H7 (cell line): ENCODE measurements around the gene BBS9. TPM values are rescaled to one million over a fixed set of nuclear protein-coding genes. Genes with fewer than 3 reads are reported as not detected.

Experiments used
- DNase-seq: peaks from one replicate; pipeline ENCODE4 v3.0.0; 2012
- H3K27me3 ChIP-seq: 2 replicates; pipeline ENCODE4 v1.6.0; 2011; ENCODE audit warnings: mild to moderate bottlenecking, low read length; ENCODE audit not compliant: control insufficient read depth, insufficient read depth
- H3K36me3 ChIP-seq: replicated peaks from 2 replicates; pipeline ENCODE4 v1.5.1; 2011; ENCODE audit warnings: low read length; ENCODE audit not compliant: control insufficient read depth, insufficient read depth
- H3K4me3 ChIP-seq: 2 replicates; pipeline ENCODE4 v1.5.1; 2011; ENCODE audit warnings: low read depth, mild to moderate bottlenecking, control low read depth, low read length, moderate library complexity; ENCODE audit not compliant: insufficient read depth
- total RNA-seq: library from RNA; depleted of rRNA; stranded (reverse); fragments of >200 nt; shearing (Covaris generic); gene quantifications from 2 replicates; pipeline ENCODE4 v1.2.3, GENCODE V29; 2014

The BBS9 gene
- total RNA-seq, 1 experiment from 2014 or later: 5.3 TPM

- Histone ChIP-seq H3K27me3 (no peaks in the 10 kb centered on the region), H3K36me3 (no peaks in the 10 kb centered on the region; the same call in 1 of the 2 replicates), H3K4me3 (no peak overlapping the region)
- peak; percentile 36 for DNase-seq
These were observed 405.5 kb downstream of the BBS9 start for GRCh38 chr7:33534833-33535232.

GRCh38 chr7:33535989-33536388 lies 406.6 kb downstream of the BBS9 start:
- H3K36me3 ChIP-seq: no peaks in the 10 kb centered on the region; the same call in 1 of the 2 replicates
- no peaks in the 10 kb centered on the region for H3K27me3 ChIP-seq
- no peak for DNase-seq
- no peak overlapping the region for H3K4me3 ChIP-seq

GRCh38 chr7:33536398-33537103 lies 407.2 kb downstream of the BBS9 start:
- no peaks in the 10 kb centered on the region for H3K27me3 ChIP-seq
- no peak overlapping the region for H3K4me3 ChIP-seq
- DNase-seq: peak; percentile 12
- H3K36me3 ChIP-seq: no peaks in the 10 kb centered on the region; the same call in 1 of the 2 replicates

GRCh38 chr7:33537104-33537477 lies 407.7 kb downstream of the BBS9 start:
- H3K4me3 ChIP-seq: no peak overlapping the region
- no peaks in the 10 kb centered on the region; the same call in 1 of the 2 replicates for H3K36me3 ChIP-seq
- no peak for DNase-seq
- no peaks in the 10 kb centered on the region for H3K27me3 ChIP-seq

- no peaks in the 10 kb centered on the region for H3K36me3 ChIP-seq
- H3K27me3 ChIP-seq: no peaks in the 10 kb centered on the region
- no peak for DNase-seq
- H3K4me3 ChIP-seq: no peak overlapping the region
These were observed 409.8 kb downstream of the BBS9 start for GRCh38 chr7:33539198-33539597.

- DNase-seq: no peak
- no peaks in the 10 kb centered on the region for H3K27me3 ChIP-seq
- H3K4me3 ChIP-seq: no peak overlapping the region
- no peaks in the 10 kb centered on the region for H3K36me3 ChIP-seq
These were observed 410.5 kb downstream of the BBS9 start for GRCh38 chr7:33539659-33540400.

- H3K27me3 ChIP-seq: no peaks in the 10 kb centered on the region
- no peaks in the 10 kb centered on the region for H3K36me3 ChIP-seq
- no peak for DNase-seq
- H3K4me3 ChIP-seq: no peak overlapping the region
These were observed 418.5 kb downstream of the BBS9 start for GRCh38 chr7:33547880-33548279.

- no peak for DNase-seq
- H3K36me3 ChIP-seq: no peaks in the 10 kb centered on the region
- no peaks in the 10 kb centered on the region for H3K27me3 ChIP-seq
- no peak overlapping the region for H3K4me3 ChIP-seq
These were observed 421.0 kb downstream of the BBS9 start for GRCh38 chr7:33550363-33550762.

- no peaks in the 10 kb centered on the region for H3K27me3 ChIP-seq
- no peak overlapping the region for H3K4me3 ChIP-seq
- no peaks in the 10 kb centered on the region for H3K36me3 ChIP-seq
- no peak for DNase-seq
These were observed 421.6 kb downstream of the BBS9 start for GRCh38 chr7:33550979-33551378.

GRCh38 chr7:33554046-33554445 lies 424.7 kb downstream of the BBS9 start:
- Histone ChIP-seq H3K27me3 (no peaks in the 10 kb centered on the region), H3K36me3 (no peaks in the 10 kb centered on the region), H3K4me3 (no peak overlapping the region)
- no peak for DNase-seq

GRCh38 chr7:33554576-33554975 lies 425.2 kb downstream of the BBS9 start:
- DNase-seq: no peak
- no peaks in the 10 kb centered on the region for H3K27me3 ChIP-seq
- H3K36me3 ChIP-seq: no peaks in the 10 kb centered on the region
- no peak overlapping the region for H3K4me3 ChIP-seq

GRCh38 chr7:33556472-33556871 lies 427.1 kb downstream of the BBS9 start:
- H3K27me3 ChIP-seq: no peaks in the 10 kb centered on the region
- no peak overlapping the region for H3K4me3 ChIP-seq
- no peaks in the 10 kb centered on the region for H3K36me3 ChIP-seq
- no peak for DNase-seq

- no peak for DNase-seq
- H3K27me3 ChIP-seq: no peaks in the 10 kb centered on the region
- H3K4me3 ChIP-seq: no peak overlapping the region
- H3K36me3 ChIP-seq: no peaks in the 10 kb centered on the region
These were observed 429.4 kb downstream of the BBS9 start for GRCh38 chr7:33558549-33559323.

GRCh38 chr7:33559324-33559710 lies 430.0 kb downstream of the BBS9 start:
- Histone ChIP-seq H3K27me3 (no peaks in the 10 kb centered on the region), H3K36me3 (no peaks in the 10 kb centered on the region), H3K4me3 (no peak overlapping the region)
- DNase-seq: no peak

GRCh38 chr7:33562996-33563395 lies 433.6 kb downstream of the BBS9 start:
- H3K36me3 ChIP-seq: no peaks in the 10 kb centered on the region
- H3K4me3 ChIP-seq: no peak overlapping the region
- no peak for DNase-seq
- no peaks in the 10 kb centered on the region for H3K27me3 ChIP-seq
